Activated B cell treated with CpG ODN at 0.5 μM for 24 hours (primary cell): ENCODE data around the gene EEA1. TPM values are rescaled to one million over a fixed set of nuclear protein-coding genes. Genes with fewer than 3 reads are reported as not detected.

ENCODE experiments used
- ATAC-seq: fragments of 200-7000 bp; cut with Tn5 transposase; one replicate; pipeline ENCODE4 v1.10.0; 2021; ENCODE audit warnings: low read depth, mild to moderate bottlenecking, moderate library complexity
- CTCF ChIA-PET: fragments of 350-600 bp; sonication (Branson Sonifier 250); formaldehyde crosslinking; loops from one replicate; lab custom pipeline; 2021; ENCODE audit warnings: antibody characterized with exemption; lab: Charles Lee
- POLR2A ChIA-PET: fragments of 350-600 bp; sonication (Branson Sonifier 250); formaldehyde crosslinking; loops from one replicate; lab custom pipeline; 2021; ENCODE audit warnings: antibody characterized with exemption; lab: Charles Lee
- DNase-seq: peaks from one replicate; pipeline ENCODE4 v3.0.0; 2022
- H3K27ac Mint-ChIP-seq: one replicate; pipeline ENCODE4 v1.8.0; 2020; ENCODE audit warnings: mixed read lengths
- H3K27me3 Mint-ChIP-seq: one replicate; pipeline ENCODE4 v1.8.0; 2021; ENCODE audit warnings: mixed read lengths
- H3K36me3 Mint-ChIP-seq: one replicate; pipeline ENCODE4 v1.8.0; 2021; ENCODE audit warnings: low read depth, mixed read lengths
- H3K4me1 Mint-ChIP-seq: one replicate; pipeline ENCODE4 v1.8.0; 2021; ENCODE audit warnings: mixed read lengths
- H3K4me3 Mint-ChIP-seq: one replicate; pipeline ENCODE4 v1.8.0; 2020; ENCODE audit warnings: mild to moderate bottlenecking, mixed read lengths
- H3K9me3 Mint-ChIP-seq: one replicate; pipeline ENCODE4 v1.8.0; 2020; ENCODE audit warnings: mixed read lengths
- intact Hi-C: fragments of 100-400 bp; cut with micrococcal nuclease; formaldehyde crosslinking; loops from one replicate; pipeline ENCODE4 v1.15.1; 2024
- total RNA-seq: library from RNA; stranded (reverse); gene quantifications from 2 replicates; pipeline ENCODE4 v1.2.3, GENCODE V29; 2022
- TF ChIP-seq, protein P1 (sequence below): fragments of 200-600 bp; IDR thresholded peaks from one replicate; pipeline ENCODE4 v1.8.0; 2022; ENCODE audit warnings: antibody characterized with exemption, mild to moderate bottlenecking

The EEA1 gene
- total RNA-seq, 1 donor from 2014 or later: 22.6 TPM

DNA sequence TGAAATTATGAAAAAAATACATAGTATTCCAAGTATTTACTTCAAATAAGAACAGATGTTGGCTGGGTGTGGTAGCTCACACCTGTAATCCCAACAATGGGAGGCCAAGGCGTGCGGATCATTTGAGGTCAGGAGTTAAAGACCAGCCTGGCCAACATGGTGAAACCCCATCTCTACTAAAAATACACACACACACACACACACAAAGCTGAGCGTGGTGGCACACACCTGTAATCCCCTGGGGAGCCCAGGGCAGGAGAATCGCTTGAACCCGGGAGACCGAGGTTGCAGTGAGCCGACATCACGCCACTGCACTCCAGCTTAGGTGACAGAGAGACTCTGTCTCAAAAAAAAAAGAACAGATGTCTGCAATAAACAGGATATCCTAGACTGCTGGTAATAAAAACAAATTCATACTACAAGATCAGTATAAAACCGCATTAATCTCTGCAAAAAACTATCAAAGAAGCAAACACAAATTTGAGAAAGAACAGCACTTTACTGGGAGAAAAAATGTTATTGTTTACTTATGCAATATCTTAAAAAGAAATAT lies 23.8 kb downstream of the EEA1 start:
- H3K4me1 Mint-ChIP-seq: peaks cover 17% of the 10 kb centered on the region
- ATAC-seq (no peak), DNase-seq (no peak)
- H3K36me3 Mint-ChIP-seq: peaks cover 6% of the 10 kb centered on the region
- H3K4me3 Mint-ChIP-seq: no peak overlapping the region
- TF ChIP-seq, protein P1, sequence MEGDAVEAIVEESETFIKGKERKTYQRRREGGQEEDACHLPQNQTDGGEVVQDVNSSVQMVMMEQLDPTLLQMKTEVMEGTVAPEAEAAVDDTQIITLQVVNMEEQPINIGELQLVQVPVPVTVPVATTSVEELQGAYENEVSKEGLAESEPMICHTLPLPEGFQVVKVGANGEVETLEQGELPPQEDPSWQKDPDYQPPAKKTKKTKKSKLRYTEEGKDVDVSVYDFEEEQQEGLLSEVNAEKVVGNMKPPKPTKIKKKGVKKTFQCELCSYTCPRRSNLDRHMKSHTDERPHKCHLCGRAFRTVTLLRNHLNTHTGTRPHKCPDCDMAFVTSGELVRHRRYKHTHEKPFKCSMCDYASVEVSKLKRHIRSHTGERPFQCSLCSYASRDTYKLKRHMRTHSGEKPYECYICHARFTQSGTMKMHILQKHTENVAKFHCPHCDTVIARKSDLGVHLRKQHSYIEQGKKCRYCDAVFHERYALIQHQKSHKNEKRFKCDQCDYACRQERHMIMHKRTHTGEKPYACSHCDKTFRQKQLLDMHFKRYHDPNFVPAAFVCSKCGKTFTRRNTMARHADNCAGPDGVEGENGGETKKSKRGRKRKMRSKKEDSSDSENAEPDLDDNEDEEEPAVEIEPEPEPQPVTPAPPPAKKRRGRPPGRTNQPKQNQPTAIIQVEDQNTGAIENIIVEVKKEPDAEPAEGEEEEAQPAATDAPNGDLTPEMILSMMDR: no peak
- intact Hi-C loops: no loop called here
- CTCF ChIA-PET: no interaction called here
- no peak overlapping the region for H3K27ac Mint-ChIP-seq
- H3K27me3 Mint-ChIP-seq: no peaks in the 10 kb centered on the region
- POLR2A ChIA-PET: no interaction called here
- peaks cover 1% of the 10 kb centered on the region for H3K9me3 Mint-ChIP-seq

DNA sequence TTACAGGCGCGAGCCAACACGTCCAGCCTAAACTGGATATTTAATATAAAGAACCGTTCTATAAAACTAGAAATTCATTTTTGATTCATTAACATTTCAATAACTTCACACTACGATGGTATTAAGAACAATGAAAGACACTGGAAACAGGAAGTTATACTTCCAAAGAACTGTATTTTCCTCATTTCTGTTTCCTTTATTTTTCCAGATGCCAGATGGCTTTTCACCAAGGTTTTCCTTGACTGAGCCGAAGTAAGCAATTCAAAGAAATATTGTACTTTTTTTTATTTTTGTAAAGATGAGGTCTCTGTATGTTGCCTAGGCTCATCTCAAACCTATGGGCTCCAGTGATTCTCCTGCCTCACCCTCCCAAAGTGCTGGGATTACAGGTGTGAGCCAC lies 28.2 kb downstream of the EEA1 start:
- DNase-seq: no peak
- ChIA-PET CTCF (no interaction called here), POLR2A (no interaction called here)
- Mint-ChIP-seq H3K4me3 (no peak overlapping the region), H3K9me3 (no peaks in the 10 kb centered on the region), H3K4me1 (peaks cover 13% of the 10 kb centered on the region), H3K27me3 (no peaks in the 10 kb centered on the region), H3K27ac (no peak overlapping the region), H3K36me3 (peaks cover 12% of the 10 kb centered on the region)
- TF ChIP-seq, protein P1: no peak
- intact Hi-C loops: no loop called here
- no peak for ATAC-seq

DNA sequence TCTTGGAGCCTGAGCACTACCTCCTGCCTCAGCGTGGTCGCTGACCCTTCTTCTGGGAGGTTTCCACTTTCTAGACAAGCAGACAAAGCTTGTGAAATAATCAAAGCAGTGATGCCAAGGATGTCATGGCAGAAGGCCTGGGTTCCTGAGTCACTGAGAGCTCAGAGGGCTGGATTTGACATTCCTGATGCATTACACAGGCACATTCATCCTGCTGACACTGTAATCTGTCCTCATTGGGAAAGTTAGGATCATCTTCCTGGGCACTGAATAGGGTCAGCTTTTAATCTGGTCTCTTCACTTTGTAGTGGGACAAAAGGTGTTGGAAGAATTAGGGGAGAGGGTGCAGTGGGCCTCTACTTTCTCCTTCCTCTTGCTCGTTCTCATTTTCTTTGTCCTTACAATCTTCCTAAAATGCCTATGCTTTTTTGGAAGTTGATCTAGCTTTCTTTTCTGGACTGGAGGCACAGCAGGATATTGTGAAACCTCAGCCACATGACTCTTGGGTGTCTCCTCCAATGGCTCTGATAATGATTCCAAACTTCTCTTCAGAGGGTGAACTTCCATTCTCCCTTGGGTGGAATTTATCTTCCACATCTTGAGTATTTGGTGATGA lies 29.6 kb downstream of the EEA1 start:
- Mint-ChIP-seq H3K36me3 (peaks cover 15% of the 10 kb centered on the region), H3K9me3 (no peaks in the 10 kb centered on the region), H3K27me3 (no peaks in the 10 kb centered on the region), H3K4me3 (no peak overlapping the region), H3K4me1 (peaks cover 9% of the 10 kb centered on the region), H3K27ac (no peak overlapping the region)
- DNase-seq: no peak
- CTCF ChIA-PET: interaction anchor here (0.6 kb wide), 1 partner anchor 72 kb away, joined by 3 read pairs; no protein-coding TSS in a partner anchor
- intact Hi-C loops: no loop called here
- no peak for ATAC-seq
- POLR2A ChIA-PET: no interaction called here
- TF ChIP-seq, protein P1: no peak

DNA sequence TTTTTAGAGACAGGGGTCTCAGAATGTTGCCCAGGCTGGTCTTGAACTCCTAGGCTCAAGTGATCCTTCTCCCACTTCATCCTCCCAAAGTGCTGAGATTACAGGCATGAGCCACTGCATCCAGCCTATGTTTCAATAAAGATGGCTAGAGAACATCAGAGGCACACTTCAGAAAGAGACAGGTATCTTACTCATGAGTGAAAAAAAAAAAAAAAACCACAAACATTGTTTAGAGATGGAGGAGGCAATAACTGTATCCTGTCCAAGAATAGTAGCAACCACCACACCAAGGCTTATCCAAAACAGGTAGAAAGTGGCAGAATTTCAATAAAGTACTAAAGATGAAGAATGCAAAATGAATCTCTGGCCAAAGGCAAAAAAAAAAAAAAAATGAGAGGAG lies 30.3 kb downstream of the EEA1 start:
- H3K27ac Mint-ChIP-seq: no peak overlapping the region
- peaks cover 13% of the 10 kb centered on the region for H3K36me3 Mint-ChIP-seq
- CTCF ChIA-PET: interaction anchor here (0.6 kb wide), 1 partner anchor 71 kb away, joined by 3 read pairs; no protein-coding TSS in a partner anchor
- no peaks in the 10 kb centered on the region for H3K9me3 Mint-ChIP-seq
- H3K4me3 Mint-ChIP-seq: no peak overlapping the region
- intact Hi-C loops: no loop called here
- POLR2A ChIA-PET: no interaction called here
- DNase-seq (no peak), ATAC-seq (no peak)
- H3K27me3 Mint-ChIP-seq: no peaks in the 10 kb centered on the region
- TF ChIP-seq, protein P1: no peak
- peaks cover 6% of the 10 kb centered on the region for H3K4me1 Mint-ChIP-seq

DNA sequence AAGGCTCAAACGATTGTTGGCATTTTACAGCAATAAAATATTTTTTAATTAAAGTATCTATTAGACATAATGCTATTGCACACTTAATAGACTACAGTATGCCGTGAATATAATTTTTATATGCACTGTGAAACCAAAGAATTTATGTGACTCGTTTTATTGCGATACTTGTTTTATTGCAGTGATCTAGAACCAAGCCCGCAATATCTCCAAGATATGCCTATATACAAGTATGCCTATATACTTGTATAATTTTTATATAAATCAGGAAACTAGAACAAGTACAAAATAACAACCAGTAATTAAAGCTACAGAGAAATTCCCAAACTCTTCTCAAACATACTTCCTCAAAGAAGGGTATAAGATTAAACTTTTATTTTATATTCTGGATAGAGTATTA lies 31.3 kb downstream of the EEA1 start:
- ChIA-PET CTCF (no interaction called here), POLR2A (no interaction called here)
- intact Hi-C loops: no loop called here
- TF ChIP-seq, protein P1: no peak
- Mint-ChIP-seq H3K36me3 (peaks cover 13% of the 10 kb centered on the region), H3K27ac (no peak overlapping the region), H3K4me3 (no peak overlapping the region), H3K4me1 (peaks cover 6% of the 10 kb centered on the region), H3K9me3 (no peaks in the 10 kb centered on the region), H3K27me3 (no peaks in the 10 kb centered on the region)
- ATAC-seq: no peak
- no peak for DNase-seq
